WTC11 (cell line): ENCODE results near the gene FUBP3. TPM values are rescaled to one million over a fixed set of nuclear protein-coding genes. Genes with fewer than 3 reads are reported as not detected.

Experiments
- ATAC-seq: fragments of 200-7000 bp; cut with Tn5 transposase; 2 replicates; pipeline ENCODE4 v1.10.0; 2021; ENCODE audit warnings: mild to moderate bottlenecking, moderate library complexity
- CTCF ChIA-PET: fragments of 300-600 bp; sonication (Branson Sonifier 250); formaldehyde crosslinking; loops from one replicate; lab custom pipeline; 2021; ENCODE audit warnings: antibody characterized with exemption; lab: Charles Lee
- POLR2A ChIA-PET: fragments of 350-600 bp; sonication (Branson Sonifier 250); formaldehyde crosslinking; loops from one replicate; lab custom pipeline; 2021; ENCODE audit warnings: antibody characterized with exemption; lab: Charles Lee
- DNase-seq: peaks from one replicate; pipeline ENCODE4 v3.0.0; 2021; ENCODE audit warnings: low spot score
- H3K27ac Mint-ChIP-seq: 2 replicates; pipeline ENCODE4 v1.8.0; 2021; ENCODE audit warnings: mixed read lengths
- H3K27me3 Mint-ChIP-seq: 2 replicates; pipeline ENCODE4 v1.8.0; 2021; ENCODE audit warnings: low read depth, mild to moderate bottlenecking, moderate library complexity, mixed read lengths
- H3K36me3 Mint-ChIP-seq: 2 replicates; pipeline ENCODE4 v1.8.0; 2021; ENCODE audit warnings: mixed read lengths
- H3K4me1 Mint-ChIP-seq: 2 replicates; pipeline ENCODE4 v1.8.0; 2022; ENCODE audit warnings: mixed read lengths
- H3K4me3 Mint-ChIP-seq: 2 replicates; pipeline ENCODE4 v1.8.0; 2021; ENCODE audit warnings: mild to moderate bottlenecking, moderate library complexity, mixed read lengths
- H3K9me3 Mint-ChIP-seq: 2 replicates; pipeline ENCODE4 v1.8.0; 2021; ENCODE audit warnings: mixed read lengths
- ATF6 ChIP-seq: sonication (generic); formaldehyde crosslinking; IDR thresholded peaks from 2 replicates; pipeline ENCODE4 v1.8.1; 2023; ENCODE audit warnings: mild to moderate bottlenecking, missing genetic modification reagents
- CTCF ChIP-seq: fragments of 200-600 bp; IDR thresholded peaks from 2 replicates; pipeline ENCODE4 v1.8.0; 2022; ENCODE audit warnings: antibody characterized with exemption
- FOXJ3 ChIP-seq: sonication (generic); formaldehyde crosslinking; IDR thresholded peaks from 2 replicates; pipeline ENCODE4 v1.9.0; 2021; ENCODE audit warnings: missing genetic modification reagents, mild to moderate bottlenecking, borderline replicate concordance
- FOXK1 ChIP-seq: sonication (generic); formaldehyde crosslinking; IDR thresholded peaks from 2 replicates; pipeline ENCODE4 v1.8.0; 2022; ENCODE audit warnings: mild to moderate bottlenecking, moderate library complexity, missing genetic modification reagents
- FOXP4 ChIP-seq: sonication (generic); formaldehyde crosslinking; IDR thresholded peaks from 2 replicates; pipeline ENCODE4 v1.8.0; 2022; ENCODE audit warnings: mild to moderate bottlenecking, missing genetic modification reagents
- HMGXB4 ChIP-seq: sonication (generic); formaldehyde crosslinking; IDR thresholded peaks from 2 replicates; pipeline ENCODE4 v1.8.1; 2023; ENCODE audit warnings: mild to moderate bottlenecking, moderate library complexity, missing genetic modification reagents
- IRF2 ChIP-seq: sonication (generic); formaldehyde crosslinking; IDR thresholded peaks from 2 replicates; pipeline ENCODE4 v1.8.0; 2022; ENCODE audit warnings: low read depth, missing genetic modification reagents, borderline replicate concordance
- MAX ChIP-seq: sonication (generic); formaldehyde crosslinking; IDR thresholded peaks from 2 replicates; pipeline ENCODE4 v1.8.0; 2022; ENCODE audit warnings: mild to moderate bottlenecking, missing genetic modification reagents
- NFE2L1 ChIP-seq: sonication (generic); formaldehyde crosslinking; IDR thresholded peaks from 2 replicates; pipeline ENCODE4 v1.8.1; 2023; ENCODE audit warnings: missing genetic modification reagents
- SMAD4 ChIP-seq: sonication (generic); formaldehyde crosslinking; IDR thresholded peaks from 2 replicates; pipeline ENCODE4 v1.8.0; 2022; ENCODE audit warnings: mild to moderate bottlenecking, missing genetic modification reagents
- SP1 ChIP-seq: sonication (generic); formaldehyde crosslinking; conservative IDR thresholded peaks from 2 replicates; pipeline ENCODE4 v1.8.1; 2022; ENCODE audit warnings: missing genetic modification reagents
- ZNF121 ChIP-seq: sonication (generic); formaldehyde crosslinking; IDR thresholded peaks from 2 replicates; pipeline ENCODE4 v1.8.0; 2023; ENCODE audit warnings: missing genetic modification reagents
- ZNF138 ChIP-seq: sonication (generic); formaldehyde crosslinking; conservative IDR thresholded peaks from 2 replicates; pipeline ENCODE4 v1.8.1; 2022; ENCODE audit warnings: mild to moderate bottlenecking, moderate library complexity, missing genetic modification reagents
- ZNF396 ChIP-seq: fragments of 250-450 bp; sonication (Bioruptor Pico); IDR thresholded peaks from 2 replicates; pipeline ENCODE4 v1.8.0; 2021; ENCODE audit warnings: mild to moderate bottlenecking, moderate library complexity, borderline replicate concordance
- ZNF423 ChIP-seq: fragments of 250-450 bp; sonication (Bioruptor Pico); IDR thresholded peaks from 2 replicates; pipeline ENCODE4 v2.1.2; 2022; ENCODE audit warnings: mild to moderate bottlenecking, moderate library complexity
- total RNA-seq: library from RNA; stranded (reverse); gene quantifications from 3 replicates; pipeline ENCODE4 v1.2.3, GENCODE V29; 2021
- TF ChIP-seq, protein P1 (sequence below): fragments of 250-450 bp; sonication (Bioruptor Pico); IDR thresholded peaks from 2 replicates; pipeline ENCODE4 v1.8.0; 2021; ENCODE audit warnings: mild to moderate bottlenecking
- TF ChIP-seq, protein P2 (sequence below): sonication (generic); formaldehyde crosslinking; IDR thresholded peaks from 2 replicates; pipeline ENCODE4 v1.8.0; 2022; ENCODE audit warnings: mild to moderate bottlenecking, missing genetic modification reagents
- TF ChIP-seq, protein P3 (sequence below): sonication (generic); formaldehyde crosslinking; IDR thresholded peaks from 2 replicates; pipeline ENCODE4 v1.8.0; 2023; ENCODE audit warnings: mild to moderate bottlenecking, missing genetic modification reagents
- TF ChIP-seq, protein P4 (sequence below): sonication (generic); formaldehyde crosslinking; IDR thresholded peaks from 2 replicates; pipeline ENCODE4 v1.8.0; 2023; ENCODE audit warnings: missing genetic modification reagents

The FUBP3 gene
- total RNA-seq, 1 experiment from 2014 or later: 83.0 TPM

GRCh38 chr9:130556396-130557076 lies 22.8 kb upstream of the FUBP3 start:
- ChIA-PET POLR2A (no interaction called here), CTCF (interaction anchor here (0.8 kb wide), 1 partner anchor 9 kb away, joined by 3 read pairs; no protein-coding TSS in a partner anchor)
- ATAC-seq: no peak
- Mint-ChIP-seq H3K27me3 (no peaks in the 10 kb centered on the region; the same call in 1 of the 2 replicates), H3K9me3 (no peaks in the 10 kb centered on the region), H3K4me1 (peaks cover 5% of the 10 kb centered on the region; the same call in 1 of the 2 replicates), H3K36me3 (no peaks in the 10 kb centered on the region), H3K27ac (no peak overlapping the region), H3K4me3 (no peak overlapping the region)
- DNase-seq: no peak
- TF ChIP-seq, protein P1, sequence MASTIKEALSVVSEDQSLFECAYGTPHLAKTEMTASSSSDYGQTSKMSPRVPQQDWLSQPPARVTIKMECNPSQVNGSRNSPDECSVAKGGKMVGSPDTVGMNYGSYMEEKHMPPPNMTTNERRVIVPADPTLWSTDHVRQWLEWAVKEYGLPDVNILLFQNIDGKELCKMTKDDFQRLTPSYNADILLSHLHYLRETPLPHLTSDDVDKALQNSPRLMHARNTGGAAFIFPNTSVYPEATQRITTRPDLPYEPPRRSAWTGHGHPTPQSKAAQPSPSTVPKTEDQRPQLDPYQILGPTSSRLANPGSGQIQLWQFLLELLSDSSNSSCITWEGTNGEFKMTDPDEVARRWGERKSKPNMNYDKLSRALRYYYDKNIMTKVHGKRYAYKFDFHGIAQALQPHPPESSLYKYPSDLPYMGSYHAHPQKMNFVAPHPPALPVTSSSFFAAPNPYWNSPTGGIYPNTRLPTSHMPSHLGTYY (CRISPR knock-in tag): no peak
- TF ChIP-seq, protein P2, sequence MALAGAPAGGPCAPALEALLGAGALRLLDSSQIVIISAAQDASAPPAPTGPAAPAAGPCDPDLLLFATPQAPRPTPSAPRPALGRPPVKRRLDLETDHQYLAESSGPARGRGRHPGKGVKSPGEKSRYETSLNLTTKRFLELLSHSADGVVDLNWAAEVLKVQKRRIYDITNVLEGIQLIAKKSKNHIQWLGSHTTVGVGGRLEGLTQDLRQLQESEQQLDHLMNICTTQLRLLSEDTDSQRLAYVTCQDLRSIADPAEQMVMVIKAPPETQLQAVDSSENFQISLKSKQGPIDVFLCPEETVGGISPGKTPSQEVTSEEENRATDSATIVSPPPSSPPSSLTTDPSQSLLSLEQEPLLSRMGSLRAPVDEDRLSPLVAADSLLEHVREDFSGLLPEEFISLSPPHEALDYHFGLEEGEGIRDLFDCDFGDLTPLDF (CRISPR knock-in tag): no peak
- TF ChIP-seq NFE2L1 (CRISPR knock-in tag) (no peak), SMAD4 (CRISPR knock-in tag) (no peak), ZNF396 (CRISPR knock-in tag) (no peak), CTCF (no peak), ZNF138 (CRISPR knock-in tag) (no peak), SP1 (no peak), IRF2 (CRISPR knock-in tag) (no peak), FOXJ3 (no peak), ZNF121 (CRISPR knock-in tag) (no peak), ZNF423 (CRISPR knock-in tag) (no peak), HMGXB4 (CRISPR knock-in tag) (no peak), ATF6 (CRISPR knock-in tag) (no peak), FOXP4 (CRISPR knock-in tag) (no peak), MAX (CRISPR knock-in tag) (no peak), FOXK1 (CRISPR knock-in tag) (no peak)
- TF ChIP-seq, protein P3, sequence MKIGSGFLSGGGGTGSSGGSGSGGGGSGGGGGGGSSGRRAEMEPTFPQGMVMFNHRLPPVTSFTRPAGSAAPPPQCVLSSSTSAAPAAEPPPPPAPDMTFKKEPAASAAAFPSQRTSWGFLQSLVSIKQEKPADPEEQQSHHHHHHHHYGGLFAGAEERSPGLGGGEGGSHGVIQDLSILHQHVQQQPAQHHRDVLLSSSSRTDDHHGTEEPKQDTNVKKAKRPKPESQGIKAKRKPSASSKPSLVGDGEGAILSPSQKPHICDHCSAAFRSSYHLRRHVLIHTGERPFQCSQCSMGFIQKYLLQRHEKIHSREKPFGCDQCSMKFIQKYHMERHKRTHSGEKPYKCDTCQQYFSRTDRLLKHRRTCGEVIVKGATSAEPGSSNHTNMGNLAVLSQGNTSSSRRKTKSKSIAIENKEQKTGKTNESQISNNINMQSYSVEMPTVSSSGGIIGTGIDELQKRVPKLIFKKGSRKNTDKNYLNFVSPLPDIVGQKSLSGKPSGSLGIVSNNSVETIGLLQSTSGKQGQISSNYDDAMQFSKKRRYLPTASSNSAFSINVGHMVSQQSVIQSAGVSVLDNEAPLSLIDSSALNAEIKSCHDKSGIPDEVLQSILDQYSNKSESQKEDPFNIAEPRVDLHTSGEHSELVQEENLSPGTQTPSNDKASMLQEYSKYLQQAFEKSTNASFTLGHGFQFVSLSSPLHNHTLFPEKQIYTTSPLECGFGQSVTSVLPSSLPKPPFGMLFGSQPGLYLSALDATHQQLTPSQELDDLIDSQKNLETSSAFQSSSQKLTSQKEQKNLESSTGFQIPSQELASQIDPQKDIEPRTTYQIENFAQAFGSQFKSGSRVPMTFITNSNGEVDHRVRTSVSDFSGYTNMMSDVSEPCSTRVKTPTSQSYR: no peak
- TF ChIP-seq, protein P4, sequence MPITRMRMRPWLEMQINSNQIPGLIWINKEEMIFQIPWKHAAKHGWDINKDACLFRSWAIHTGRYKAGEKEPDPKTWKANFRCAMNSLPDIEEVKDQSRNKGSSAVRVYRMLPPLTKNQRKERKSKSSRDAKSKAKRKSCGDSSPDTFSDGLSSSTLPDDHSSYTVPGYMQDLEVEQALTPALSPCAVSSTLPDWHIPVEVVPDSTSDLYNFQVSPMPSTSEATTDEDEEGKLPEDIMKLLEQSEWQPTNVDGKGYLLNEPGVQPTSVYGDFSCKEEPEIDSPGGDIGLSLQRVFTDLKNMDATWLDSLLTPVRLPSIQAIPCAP (CRISPR knock-in tag): no peak
